Muscle of arm (tissue), 12 donors: ENCODE data around the gene CFLAR. TPM values are rescaled to one million over a fixed set of nuclear protein-coding genes. Genes with fewer than 3 reads are reported as not detected.
"Not testable (repeated sequence)": the region's sequence is repeated elsewhere in the genome, so short reads cannot be mapped to it uniquely, and the experiment has no call there.

Source experiments
- DNase-seq: peaks from one replicate; pipeline ENCODE4 v3.0.0-alpha.2; 2013
- polyA plus RNA-seq, 12 donors: library from polyadenylated mRNA; unstranded; fragments of 120-200 nt; gene quantifications; one replicate each; pipeline ENCODE4 v1.2.1, GENCODE V29; 2013; ENCODE audit not compliant: insufficient read length in 12 of 12

The CFLAR gene
- polyA plus RNA-seq, 12 donors = 30.8 to 62.4 (median 40.3) TPM; not detected in 1

GRCh38 chr2:201144101-201145051 lies 28.4 kb downstream of the CFLAR start:
- no peak for DNase-seq

DNA sequence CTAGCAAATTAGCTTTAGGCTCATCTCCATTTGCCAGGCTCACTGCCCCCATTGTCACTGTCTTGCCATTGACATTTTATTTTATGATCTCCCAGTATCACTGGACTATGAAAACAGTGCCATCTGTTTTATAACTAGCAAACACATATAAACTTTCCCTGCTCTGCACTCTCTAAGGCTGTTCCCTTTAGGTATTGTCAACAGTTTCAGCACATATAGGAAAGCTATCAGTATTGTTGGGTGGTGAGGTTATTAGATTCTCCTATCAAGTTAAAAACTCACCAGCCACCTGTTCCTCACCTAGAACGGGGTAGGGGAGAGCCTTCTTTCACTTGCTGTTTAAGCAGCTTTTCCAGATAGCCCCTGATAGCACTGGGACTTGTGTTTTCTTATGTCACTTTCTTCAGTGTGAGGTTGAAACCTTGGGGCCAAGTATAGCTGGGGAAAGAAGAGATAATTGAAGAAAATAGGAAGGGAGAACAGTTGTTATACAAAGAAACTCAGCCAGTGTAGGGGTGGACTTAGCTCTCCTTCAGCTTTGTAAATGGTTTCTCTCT lies 32.5 kb downstream of the CFLAR start:
- DNase-seq = no peak

GRCh38 chr2:201149064-201149820 lies 33.3 kb downstream of the CFLAR start:
- no peak for DNase-seq

GRCh38 chr2:201149821-201150165 lies 33.8 kb downstream of the CFLAR start:
- not testable (repeated sequence) for DNase-seq

GRCh38 chr2:201150454-201151020 lies 34.6 kb downstream of the CFLAR start:
- DNase-seq = no peak

DNA sequence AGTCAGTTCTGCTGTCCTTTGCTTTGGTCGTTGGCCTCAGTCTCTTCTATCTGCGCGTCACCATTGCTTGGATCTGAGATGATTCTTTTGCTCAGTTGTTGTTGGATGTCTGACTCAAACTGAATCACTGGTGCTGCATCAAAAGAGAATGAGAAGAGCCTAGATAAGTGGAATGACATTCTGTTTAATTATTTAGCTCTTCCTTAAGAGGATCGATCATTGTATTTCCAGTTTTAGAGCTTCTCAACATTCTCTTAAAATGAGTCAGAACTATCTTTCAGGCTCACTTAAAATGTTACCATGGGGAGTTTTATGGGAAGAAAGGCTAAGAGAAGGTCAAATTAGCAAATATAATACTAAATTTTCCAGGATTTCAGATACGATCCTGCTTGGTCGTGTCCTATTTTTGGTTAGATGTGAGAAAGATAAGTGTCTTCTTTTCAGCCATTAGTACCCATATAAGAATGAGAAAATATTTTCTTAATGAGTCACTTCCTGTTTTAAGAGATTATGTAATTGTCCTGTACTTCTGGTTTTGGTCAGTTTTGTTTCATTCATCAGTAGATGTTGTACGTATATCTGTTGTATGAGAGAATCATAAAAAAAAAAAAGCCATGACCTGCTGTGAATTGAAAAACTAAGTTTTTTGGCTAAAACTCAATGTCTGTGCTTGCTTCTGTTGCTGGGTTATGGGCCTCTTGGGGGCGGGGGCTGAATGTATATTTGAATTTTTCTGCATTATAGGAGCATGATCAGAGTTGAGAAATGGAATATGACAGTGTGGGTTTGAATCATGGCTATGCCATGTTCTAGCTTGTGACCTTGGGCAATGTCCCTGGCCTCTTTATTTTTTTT lies 35.4 kb downstream of the CFLAR start:
- no peak for DNase-seq

DNA sequence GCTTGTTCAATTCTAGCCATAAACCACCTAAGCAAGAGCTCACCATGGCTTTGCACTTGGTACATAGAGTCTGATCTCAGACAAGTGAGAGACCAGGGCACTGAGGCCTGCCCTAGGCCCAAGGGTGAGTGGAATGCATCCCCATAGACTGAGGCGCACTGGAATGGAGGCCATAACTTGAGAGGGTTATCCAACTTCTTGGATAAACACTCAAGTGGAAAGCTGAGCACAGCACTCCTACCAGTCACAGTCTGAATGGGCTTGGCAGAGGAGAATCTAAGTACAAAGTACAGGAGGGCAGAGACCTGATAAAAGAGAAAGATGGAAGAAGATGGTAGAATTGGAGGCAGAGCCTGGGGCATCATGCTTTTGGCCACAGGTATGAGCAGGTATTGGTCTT lies 36.6 kb downstream of the CFLAR start:
- DNase-seq = no peak

DNA sequence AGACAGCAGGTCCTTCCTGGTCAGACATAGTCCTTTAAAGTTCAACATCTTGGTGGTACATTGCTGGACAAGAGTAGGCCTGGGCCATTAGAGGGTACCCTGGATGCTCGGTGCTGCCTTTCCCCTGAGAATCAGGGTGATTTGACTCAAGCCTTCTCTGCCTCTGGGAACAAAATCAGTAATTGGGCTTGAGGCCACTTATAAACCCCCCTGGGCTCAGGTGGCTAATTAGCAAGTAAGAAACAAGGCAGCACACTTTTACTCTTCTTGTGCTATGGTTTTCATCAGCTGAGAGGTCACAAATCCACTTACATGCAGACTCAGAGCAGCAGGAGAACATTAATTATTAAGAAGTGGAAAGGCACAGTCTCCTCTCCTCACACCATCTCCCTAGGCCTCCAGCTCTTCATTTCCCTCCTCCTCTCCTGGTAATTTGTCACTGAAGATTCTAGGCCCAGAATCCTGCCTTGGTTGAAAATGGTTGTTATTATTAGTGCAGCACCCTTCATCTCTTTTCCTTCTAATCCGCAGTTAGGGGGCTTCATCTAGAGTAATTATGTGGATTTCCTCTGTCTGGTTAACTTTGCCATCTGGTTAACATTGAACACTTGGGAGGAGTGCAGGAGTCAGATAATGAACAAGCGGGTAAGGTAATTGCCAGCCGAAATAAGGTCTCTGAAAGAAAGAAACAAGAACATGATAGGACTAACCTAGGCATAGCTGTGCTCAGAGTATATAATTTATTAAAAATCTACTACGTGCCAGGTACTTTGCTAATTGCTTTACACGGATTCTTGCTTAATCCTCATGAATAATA lies 37.2 kb downstream of the CFLAR start:
- no peak for DNase-seq

DNA sequence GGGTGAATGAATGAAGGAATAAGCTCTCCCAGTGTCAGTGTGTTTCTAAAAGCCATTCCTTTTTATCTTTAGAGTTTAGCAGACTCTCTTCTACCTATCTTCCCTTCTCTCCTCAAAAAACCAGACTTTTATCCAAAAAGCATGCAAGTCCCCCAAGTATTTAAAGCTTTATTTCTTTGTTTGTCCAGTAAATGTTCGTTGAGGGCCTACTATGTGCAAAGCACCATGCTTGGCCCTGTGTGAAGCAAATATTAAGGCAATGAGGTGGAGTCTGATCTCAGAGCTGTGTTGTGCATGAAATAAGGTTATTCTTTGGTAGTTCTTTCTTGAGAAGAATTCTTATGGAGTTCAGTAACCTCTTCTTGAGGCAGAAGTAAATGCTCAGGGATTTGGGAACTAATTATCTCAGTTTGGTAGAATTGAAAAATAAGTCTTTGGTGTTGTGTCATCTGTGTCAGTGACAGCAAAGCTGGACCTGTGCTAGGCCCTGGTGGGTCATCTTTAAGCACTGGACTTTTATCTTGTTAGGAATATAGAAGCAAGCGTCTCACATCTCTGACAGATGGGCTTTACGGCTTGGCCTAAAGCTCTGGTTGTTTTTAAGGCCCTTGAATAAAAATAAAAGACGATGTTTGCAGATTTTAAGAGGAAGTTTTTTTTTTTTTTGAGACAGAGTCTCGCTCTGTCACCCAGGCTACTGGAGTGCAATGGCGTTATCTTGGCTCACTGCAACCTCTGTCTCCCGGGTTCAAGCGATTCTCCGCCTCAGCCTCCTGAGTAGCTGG lies 38.8 kb downstream of the CFLAR start:
- no peak for DNase-seq

- DNase-seq = no peak
Measured at GRCh38 chr2:201156036-201156435, 40.1 kb downstream of the CFLAR start.

- no peak for DNase-seq
Measured at GRCh38 chr2:201156640-201157039, 40.7 kb downstream of the CFLAR start.

DNA sequence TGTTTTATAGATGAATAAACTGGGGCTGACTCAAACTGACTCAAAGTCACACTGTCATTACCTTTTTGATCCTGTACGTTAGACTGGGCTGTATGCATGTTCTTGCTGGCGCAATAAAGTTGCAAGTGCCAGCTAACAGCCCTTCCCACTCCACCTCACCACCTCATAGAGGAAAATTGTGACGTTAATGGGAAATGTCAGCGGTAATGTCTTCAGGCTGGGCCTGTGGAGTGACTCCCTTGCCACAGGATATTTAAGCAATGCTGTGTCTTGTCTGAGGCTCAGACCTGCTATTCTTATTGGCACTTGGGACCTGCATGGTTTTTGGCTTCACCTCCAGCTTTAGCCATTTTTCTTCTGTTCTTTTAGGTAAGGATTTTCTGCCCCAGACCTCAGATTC lies 41.7 kb downstream of the CFLAR start:
- DNase-seq = no peak

DNA sequence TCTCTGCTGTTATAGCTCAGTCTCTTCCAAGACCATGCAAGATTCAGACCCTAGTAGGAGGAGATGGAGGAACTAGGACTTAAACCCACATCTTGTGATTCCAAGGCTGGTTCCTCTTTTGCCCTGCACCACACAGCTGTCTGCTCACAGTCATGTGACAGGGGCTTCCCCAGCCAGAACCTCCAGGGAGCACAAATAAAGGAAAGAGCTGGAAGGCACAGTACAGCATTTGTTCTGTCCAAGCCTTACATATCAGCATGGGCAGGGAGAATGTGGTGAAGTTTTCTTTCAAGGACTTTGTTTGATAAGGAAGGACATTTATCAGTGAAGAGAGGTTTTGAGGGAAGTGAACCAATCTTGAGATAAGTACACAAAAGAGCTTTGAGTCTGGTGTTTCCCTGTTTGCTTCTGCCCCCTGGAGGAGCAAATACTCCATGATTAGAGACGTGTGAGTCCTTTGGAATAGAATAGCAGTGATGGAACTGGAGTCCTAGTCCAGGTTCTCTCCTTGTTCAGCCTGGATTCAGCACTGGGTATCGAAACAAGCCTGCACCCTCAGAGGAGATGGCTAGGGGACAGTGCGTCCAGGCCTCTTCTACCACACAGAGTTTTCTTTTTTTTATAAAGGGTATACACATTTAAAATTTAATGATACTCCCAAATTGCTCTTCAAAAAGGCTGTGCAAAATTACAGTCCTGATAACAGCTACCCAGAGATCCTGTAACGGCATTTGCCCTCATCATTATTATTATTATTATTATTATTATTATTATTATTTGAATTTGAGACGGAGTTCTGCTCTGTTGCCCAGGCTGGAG lies 42.4 kb downstream of the CFLAR start:
- peak; percentile 45 for DNase-seq

DNA sequence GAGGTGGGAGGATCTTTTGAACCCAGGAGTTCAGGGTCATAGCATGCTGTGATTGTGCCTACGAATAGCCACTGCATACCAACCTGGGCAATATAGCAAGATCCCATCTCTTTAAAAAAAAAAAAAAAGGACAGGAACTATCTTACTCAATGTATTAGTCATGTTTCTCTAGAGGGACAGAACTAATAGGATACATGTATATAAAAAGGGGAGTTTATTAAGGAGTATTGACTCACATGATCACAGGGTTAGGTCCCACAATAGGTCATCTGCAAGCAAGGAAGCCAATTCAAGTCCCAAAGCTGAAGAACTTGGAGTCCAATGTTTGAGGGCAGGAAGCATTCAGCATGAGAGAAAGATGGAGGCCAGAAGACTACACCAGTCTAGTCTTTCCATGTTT lies 48.2 kb downstream of the CFLAR start:
- DNase-seq = no peak

DNA sequence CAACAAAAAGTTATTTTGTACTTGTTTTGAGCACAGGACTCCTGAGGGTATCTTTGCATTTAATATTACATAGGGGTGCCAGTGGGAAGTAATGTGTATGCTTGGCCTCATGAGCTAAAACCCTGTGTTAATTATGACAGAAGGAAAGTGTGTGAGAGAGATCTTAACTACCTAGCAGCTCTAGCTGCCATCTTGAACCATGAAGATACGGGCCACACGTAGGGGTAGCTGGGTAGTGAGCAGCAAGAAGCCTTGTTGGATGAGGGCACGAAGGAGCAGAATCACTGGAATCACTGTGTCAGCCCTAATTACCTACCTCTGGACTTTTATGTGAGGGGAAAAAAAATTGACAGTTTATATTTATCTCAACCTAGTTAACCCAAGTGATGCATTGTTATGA lies 51.6 kb downstream of the CFLAR start:
- no peak for DNase-seq

DNA sequence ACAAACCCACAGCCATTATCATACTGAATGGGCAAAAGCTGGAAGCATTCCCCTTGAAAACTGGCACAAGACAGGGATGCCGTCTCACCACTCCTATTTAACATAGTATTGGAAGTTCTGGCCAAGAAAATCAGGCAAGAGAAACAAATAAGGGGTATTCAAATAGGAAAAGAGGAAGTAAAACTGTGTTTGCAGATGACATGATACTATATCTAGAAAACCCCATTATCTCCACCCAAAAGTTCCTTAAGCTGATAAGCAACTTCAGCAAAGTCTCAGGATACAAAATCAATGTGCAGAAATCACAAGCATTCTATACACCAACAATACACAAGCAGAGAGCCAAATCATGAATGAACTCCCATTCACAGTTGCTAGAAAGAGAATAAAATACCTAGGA lies 52.5 kb downstream of the CFLAR start:
- not testable (repeated sequence) for DNase-seq

DNA sequence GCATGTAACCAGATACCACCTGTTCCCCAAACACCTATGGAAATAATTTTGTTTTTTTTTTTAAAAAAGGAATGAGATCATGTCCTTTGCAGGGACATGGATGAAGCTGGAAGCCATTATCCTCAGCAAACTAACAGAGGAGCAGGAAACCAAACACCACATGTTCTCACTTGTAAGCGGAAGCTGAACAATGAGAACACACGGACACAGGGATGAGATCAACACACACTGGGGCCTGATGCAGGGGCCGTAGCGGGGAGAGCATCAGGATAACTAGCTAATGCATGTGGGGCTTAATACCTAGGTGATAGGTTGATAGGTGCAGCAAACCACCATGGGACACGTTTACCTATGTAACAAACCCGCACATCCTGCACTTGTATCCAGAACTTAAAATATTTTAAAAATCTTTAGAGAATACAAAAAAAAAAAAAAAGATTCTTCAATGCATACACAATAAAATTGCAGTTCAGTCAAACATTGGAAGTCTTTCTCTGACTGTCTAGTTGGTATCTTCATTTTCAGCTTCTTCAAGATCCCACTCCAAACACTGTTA lies 55.4 kb downstream of the CFLAR start:
- DNase-seq = no peak

DNA sequence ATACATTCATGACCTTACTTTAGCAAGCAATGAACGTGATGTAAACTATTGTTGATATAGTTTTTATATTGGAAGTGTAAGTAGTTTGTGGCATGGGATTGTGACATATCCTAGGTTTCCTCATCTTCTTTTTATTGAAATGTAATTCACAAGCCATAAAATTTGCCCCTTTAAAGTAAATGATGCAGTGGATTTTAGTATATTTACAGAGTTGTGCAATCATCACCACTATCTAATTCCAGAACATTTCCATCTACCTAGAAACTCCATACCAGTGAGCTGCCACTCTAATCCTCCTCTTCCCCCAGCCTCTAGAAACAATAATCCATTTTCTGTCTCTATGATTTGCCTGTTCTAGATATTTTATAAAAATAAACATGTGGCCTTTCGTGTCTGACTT lies 56.3 kb downstream of the CFLAR start:
- no peak for DNase-seq
